H1 (cell line): Measurements from ENCODE around the gene TCF4. TPM values are rescaled to one million over a fixed set of nuclear protein-coding genes. Genes with fewer than 3 reads are reported as not detected.

ENCODE experiments used
- BACH1 ChIP-seq: IDR thresholded peaks from 2 replicates; pipeline ENCODE4 v1.6.1; 2012; ENCODE audit warnings: low read length, improper control_type of control experiment
- CTBP2 ChIP-seq: IDR thresholded peaks from 2 replicates; pipeline ENCODE4 v1.7.0; 2011; ENCODE audit warnings: borderline replicate concordance, mild to moderate bottlenecking, moderate library complexity, mixed read lengths, low read length; ENCODE audit not compliant: insufficient read depth, insufficient read length
- EP300 ChIP-seq, 2 experiments: IDR thresholded peaks; 1 replicate in 1 of 2; 2 replicates in 1 of 2; pipeline ENCODE4 v1.6.1; 2011 to 2012; ENCODE audit warnings: low read depth in 2 of 2, low read length in 2 of 2, mild to moderate bottlenecking in 2 of 2, borderline replicate concordance in 1 of 2, inconsistent platforms in 1 of 2, moderate library complexity in 1 of 2
- FOSL1 ChIP-seq: IDR thresholded peaks from 2 replicates; pipeline ENCODE4 v1.6.1; 2011; ENCODE audit warnings: mild to moderate bottlenecking, low read depth, low read length, moderate library complexity; ENCODE audit not compliant: insufficient read depth
- JUN ChIP-seq: IDR thresholded peaks from 2 replicates; pipeline ENCODE4 v1.6.1; 2011; ENCODE audit warnings: low read depth, mild to moderate bottlenecking, improper control_type of control experiment, low read length
- JUND ChIP-seq: IDR thresholded peaks from 2 replicates; pipeline ENCODE4 v1.6.1; 2011; ENCODE audit warnings: mild to moderate bottlenecking, improper control_type of control experiment, low read length
- MAFK ChIP-seq: IDR thresholded peaks from 2 replicates; pipeline ENCODE4 v1.6.1; 2012; ENCODE audit warnings: low read depth, mild to moderate bottlenecking, improper control_type of control experiment, low read length
- NANOG ChIP-seq: IDR thresholded peaks from 2 replicates; pipeline ENCODE4 v1.6.1; 2011; ENCODE audit warnings: low read length, low read depth, mild to moderate bottlenecking, inconsistent platforms; ENCODE audit not compliant: insufficient read depth, poor library complexity, severe bottlenecking
- RFX5 ChIP-seq: IDR thresholded peaks from 2 replicates; pipeline ENCODE4 v1.6.1; 2011; ENCODE audit warnings: low read depth, low read length, improper control_type of control experiment, borderline replicate concordance
- RXRA ChIP-seq: IDR thresholded peaks from 2 replicates; pipeline ENCODE4 v1.6.1; 2011; ENCODE audit warnings: low read depth, mild to moderate bottlenecking, low read length, moderate library complexity; ENCODE audit not compliant: insufficient read depth
- TAF1 ChIP-seq: IDR thresholded peaks from 2 replicates; pipeline ENCODE4 v1.6.1; 2011; ENCODE audit warnings: mild to moderate bottlenecking, low read depth, low read length
- TAF7 ChIP-seq: optimal IDR thresholded peaks from 2 replicates; pipeline ENCODE3; 2011; ENCODE audit warnings: low read depth, mild to moderate bottlenecking, inconsistent platforms, low read length, moderate library complexity, borderline replicate concordance
- TEAD4 ChIP-seq: IDR thresholded peaks from 2 replicates; pipeline ENCODE4 v1.6.1; 2012; ENCODE audit warnings: low read depth, low read length, inconsistent platforms, mixed read lengths
- YY1 ChIP-seq: IDR thresholded peaks from 2 replicates; pipeline ENCODE4 v1.6.1; 2011; ENCODE audit warnings: low read depth, mild to moderate bottlenecking, low read length
- ZNF274 ChIP-seq: IDR thresholded peaks from 2 replicates; pipeline ENCODE4 v1.7.0; 2012; ENCODE audit warnings: low read length, borderline replicate concordance; ENCODE audit errors: extremely low read depth
- polyA plus RNA-seq, 7 experiments: library from polyadenylated mRNA; depleted of rRNA in 3 of 7; stranded (reverse) in 5 of 7; unstranded in 2 of 7; fragments of >200 nt in 5 of 7; fragments of 200-250 nt in 2 of 7; gene quantifications; 1 replicate in 5 of 7; 2 replicates in 1 of 7; 4 replicates in 1 of 7; pipeline versions ENCODE4 v1.2.1 to v1.2.3, GENCODE V29; 2011 to 2013; ENCODE audit warnings: missing spikeins in 2 of 7, mixed read lengths in 2 of 7
- total RNA-seq: library from RNA; stranded (reverse); fragmentation: NEBNext Ultra II Directional; extraction: Animal tissue kit (Norgen Biotek cat#: 25700); gene quantifications from 2 replicates; pipeline ENCODE4 v1.2.1, GENCODE V29; 2021
- TF ChIP-seq, protein P1 (sequence below), 3 experiments: IDR thresholded peaks; 1 replicate in 2 of 3; 2 replicates in 1 of 3; pipeline versions ENCODE4 v1.5.1 to v1.6.1; 2011; ENCODE audit warnings: low read length in 3 of 3, mild to moderate bottlenecking in 3 of 3, inconsistent platforms in 2 of 3, low read depth in 1 of 3, moderate library complexity in 1 of 3; ENCODE audit not compliant: insufficient read depth in 1 of 3; ENCODE audit errors: control extremely low read depth in 1 of 3

The TCF4 gene
- total and polyA plus RNA-seq, 2 of the 8 experiments (the other 6 are each of a cell fraction or from before 2014, with no cell fraction given): 59.3 to 118 TPM

- TF ChIP-seq RXRA (no peak), JUN (no peak), ZNF274 (no peak), RFX5 (no peak), NANOG (no peak), JUND (no peak), BACH1 (no peak), CTBP2 (no peak), EP300 (IDR thresholded peaks at IDR 0.05; ENCODE audit: borderline replicate concordance in 1 of 2, low read depth in 2 of 2, low read length in 2 of 2) (no peak), FOSL1 (no peak), MAFK (no peak), YY1 (no peak), TEAD4 (0 out of 2 replicates have a peak, but pooled peaks have one; percentile 15), TAF1 (no peak), TAF7 (no peak)
- TF ChIP-seq, protein P1, sequence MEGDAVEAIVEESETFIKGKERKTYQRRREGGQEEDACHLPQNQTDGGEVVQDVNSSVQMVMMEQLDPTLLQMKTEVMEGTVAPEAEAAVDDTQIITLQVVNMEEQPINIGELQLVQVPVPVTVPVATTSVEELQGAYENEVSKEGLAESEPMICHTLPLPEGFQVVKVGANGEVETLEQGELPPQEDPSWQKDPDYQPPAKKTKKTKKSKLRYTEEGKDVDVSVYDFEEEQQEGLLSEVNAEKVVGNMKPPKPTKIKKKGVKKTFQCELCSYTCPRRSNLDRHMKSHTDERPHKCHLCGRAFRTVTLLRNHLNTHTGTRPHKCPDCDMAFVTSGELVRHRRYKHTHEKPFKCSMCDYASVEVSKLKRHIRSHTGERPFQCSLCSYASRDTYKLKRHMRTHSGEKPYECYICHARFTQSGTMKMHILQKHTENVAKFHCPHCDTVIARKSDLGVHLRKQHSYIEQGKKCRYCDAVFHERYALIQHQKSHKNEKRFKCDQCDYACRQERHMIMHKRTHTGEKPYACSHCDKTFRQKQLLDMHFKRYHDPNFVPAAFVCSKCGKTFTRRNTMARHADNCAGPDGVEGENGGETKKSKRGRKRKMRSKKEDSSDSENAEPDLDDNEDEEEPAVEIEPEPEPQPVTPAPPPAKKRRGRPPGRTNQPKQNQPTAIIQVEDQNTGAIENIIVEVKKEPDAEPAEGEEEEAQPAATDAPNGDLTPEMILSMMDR (IDR thresholded peaks at IDR 0.05; ENCODE audit: control extremely low read depth in 1 of 3, insufficient read depth in 1 of 3, low read depth in 1 of 3, low read length in 3 of 3): peak in 1 of 3 experiments; percentile 38; a peak in 1 of 4 replicates
These were observed 312.7 kb downstream of the TCF4 start (continued) for GRCh38 chr18:55275039-55275901.
